HG02885 (cell line): ENCODE data around the gene FAM219B.

Experiments
- ATAC-seq: cut with Tn5 transposase; IDR thresholded peaks from one replicate; pipeline ENCODE4 v1.9.1; 2021; ENCODE audit warnings: mild to moderate bottlenecking; ENCODE audit not compliant: unreplicated experiment, poor library complexity

The FAM219B gene

DNA sequence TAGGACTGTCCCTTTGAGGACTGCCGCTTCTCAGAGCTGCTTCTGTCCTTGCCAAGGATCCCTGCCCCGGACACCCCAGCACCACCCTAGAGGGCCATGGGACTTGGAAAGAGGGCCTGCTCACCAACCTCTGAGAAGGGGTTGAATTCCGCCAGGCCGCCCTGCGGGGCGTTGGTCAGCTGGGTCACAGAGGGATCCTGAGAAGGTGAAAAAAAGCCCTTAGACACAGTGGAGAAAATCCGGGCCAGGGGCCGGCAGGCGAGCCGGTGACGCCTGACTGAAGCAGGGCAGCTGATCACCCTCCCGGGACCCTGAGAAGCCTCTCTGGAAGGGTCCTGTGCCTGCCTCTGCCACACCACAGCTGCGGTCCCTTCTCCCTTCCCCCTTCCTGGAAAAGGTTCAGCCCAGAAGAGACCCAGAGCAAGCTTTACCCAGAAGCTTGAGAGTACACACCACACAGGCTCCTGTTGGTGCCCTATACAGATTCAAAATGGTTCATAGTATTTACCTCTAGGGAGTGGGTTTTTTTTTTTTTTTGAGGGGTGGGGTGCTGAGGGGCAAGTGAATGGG is 52.1 kb downstream of the FAM219B start:
- ATAC-seq: no peak

GRCh38 chr15:74851960-74852359 is 54.7 kb downstream of the FAM219B start:
- ATAC-seq: no peak

DNA sequence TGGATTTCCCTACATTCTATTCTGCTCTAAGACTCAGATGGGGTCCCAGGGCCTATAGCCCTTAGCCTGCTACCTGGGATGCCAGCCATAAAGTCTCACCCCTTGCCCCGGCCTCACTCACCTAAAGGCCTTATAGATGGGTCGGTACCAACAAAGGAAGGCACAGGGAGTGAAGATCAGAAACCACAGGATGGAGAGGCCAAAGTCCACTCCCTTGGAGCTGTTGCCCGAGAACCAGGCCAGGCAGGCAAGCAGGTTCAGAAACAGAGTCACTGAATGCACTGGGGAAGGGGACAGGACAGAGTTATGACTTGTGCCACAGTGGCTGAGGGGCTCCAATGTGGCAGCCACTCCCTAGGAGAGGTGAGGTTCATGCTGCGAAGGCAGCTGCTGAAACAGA is 56.3 kb downstream of the FAM219B start:
- no peak for ATAC-seq
